T-helper 9 cell (primary cell): Measurements from ENCODE around the gene ZFHX2.

Source experiments
- DNase-seq: peaks from one replicate; pipeline ENCODE4 v3.0.0-alpha.2; 2020

Gene ZFHX2

GRCh38 chr14:23559010-23559925 lies 7.7 kb upstream of the ZFHX2 start:
- peak; percentile 72 for DNase-seq

GRCh38 chr14:23558346-23559009 lies 6.9 kb upstream of the ZFHX2 start:
- no peak for DNase-seq

GRCh38 chr14:23557946-23558345 lies 6.4 kb upstream of the ZFHX2 start:
- DNase-seq, result no peak

DNA sequence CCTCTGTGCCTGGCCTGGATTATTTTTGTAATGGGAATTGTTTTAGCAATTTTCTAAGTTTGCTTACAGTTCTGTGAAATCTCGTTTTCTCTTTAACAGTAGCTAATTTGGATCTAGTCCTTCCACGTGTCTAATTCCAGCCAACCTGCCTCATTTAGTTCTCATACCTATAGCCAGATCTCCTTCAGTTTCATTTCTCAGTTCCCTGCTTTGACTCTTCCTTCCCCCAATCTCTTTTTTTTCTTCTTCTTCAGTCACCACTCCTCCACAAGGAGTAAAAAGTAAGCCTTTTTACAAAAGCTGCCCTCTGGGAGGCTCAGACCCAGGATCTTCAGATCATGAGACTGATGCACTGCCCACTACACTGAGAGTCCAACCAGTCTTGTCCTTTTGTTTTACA lies 6.0 kb upstream of the ZFHX2 start:
- DNase-seq, result no peak

DNA sequence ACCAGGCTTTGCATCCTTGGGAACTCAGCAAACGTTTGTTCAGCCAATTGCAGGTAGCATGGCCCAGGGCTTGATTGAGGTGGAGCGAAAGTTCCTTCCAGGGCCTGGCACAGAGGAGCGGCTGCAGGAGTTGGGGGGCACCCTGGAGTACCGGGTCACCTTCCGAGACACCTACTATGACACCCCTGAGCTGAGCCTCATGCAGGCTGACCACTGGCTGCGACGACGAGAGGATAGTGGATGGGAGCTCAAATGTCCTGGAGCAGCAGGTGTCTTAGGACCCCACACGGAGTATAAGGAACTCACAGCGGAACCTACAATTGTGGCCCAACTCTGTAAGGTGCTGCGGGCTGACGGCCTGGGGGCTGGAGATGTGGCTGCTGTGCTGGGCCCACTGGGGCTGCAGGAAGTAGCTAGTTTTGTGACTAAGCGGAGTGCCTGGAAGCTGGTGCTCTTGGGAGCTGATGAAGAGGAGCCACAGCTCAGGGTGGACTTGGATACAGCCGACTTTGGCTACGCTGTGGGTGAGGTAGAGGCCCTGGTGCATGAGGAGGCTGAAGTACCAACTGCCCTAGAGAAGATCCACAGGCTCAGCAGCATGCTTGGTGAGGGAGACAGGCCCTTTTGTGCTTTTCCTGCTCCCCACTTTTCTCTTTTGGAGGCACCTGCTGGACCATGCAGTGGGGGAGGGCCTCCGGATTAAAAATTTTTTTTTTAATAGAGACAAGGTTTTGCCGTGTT lies 5.3 kb upstream of the ZFHX2 start:
- no peak for DNase-seq

GRCh38 chr14:23555882-23556699 lies 4.5 kb upstream of the ZFHX2 start, which contains the start of gene THTPA:
TSS of gene THTPA (plus strand) at chr14:23556271. CDS start at chr14:23556758, 487 bp downstream.
- peak; percentile 89 for DNase-seq

DNA sequence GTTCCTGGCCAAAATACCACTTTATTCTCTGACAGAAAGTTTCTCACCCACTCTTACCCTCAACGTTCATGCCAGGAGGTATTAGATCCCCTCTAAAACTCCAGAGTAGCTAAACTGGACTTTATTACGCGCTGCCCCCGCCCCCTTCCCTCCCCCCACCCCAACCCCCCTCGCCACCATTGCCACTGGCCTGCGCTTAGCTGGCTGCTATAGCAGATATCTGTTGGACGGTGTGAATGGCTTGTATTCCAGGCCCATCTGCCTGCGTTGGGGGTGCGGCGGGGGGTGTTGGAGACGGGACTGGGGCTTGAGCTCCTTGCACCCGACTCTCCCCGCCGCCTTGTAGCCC lies 3.9 kb upstream of the ZFHX2 start:
- DNase-seq, result no peak

- DNase-seq, result no peak
Observed at GRCh38 chr14:23550812-23551265, 726 bp downstream of the ZFHX2 start.

DNA sequence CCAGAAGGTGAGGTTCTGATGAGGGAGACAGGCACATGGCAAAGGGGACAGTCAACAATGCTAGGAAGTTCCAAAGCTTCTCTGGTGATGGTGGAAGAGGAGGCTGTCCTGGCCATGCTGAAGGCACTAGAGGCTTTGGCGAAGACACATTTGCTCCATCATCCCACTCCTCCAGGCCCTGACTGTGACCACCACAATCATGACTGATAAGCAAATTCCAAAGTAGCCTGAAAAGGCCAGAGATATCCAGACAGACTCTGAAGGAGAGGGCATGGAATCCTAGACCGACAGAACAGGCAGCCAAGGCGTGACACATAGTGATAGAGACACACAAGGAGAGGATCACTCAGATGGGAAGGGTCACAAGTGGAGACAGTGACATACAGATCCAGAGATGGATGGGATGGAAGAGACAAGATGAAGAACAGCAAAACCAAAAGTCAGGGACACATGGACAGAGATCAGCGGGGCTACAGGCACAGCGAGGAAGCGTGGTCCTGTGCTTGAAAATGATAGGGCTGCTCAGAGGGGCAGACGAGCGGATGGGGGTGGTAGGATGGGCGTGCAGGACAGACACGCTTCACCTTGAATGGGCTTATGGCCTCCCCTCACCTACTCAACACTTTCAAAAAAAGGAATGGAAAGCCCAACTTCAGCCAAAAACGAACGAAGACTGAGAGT lies 1.3 kb downstream of the ZFHX2 start:
- DNase-seq, result no peak

GRCh38 chr14:23548351-23549318 lies 2.9 kb downstream of the ZFHX2 start:
- no peak for DNase-seq

DNA sequence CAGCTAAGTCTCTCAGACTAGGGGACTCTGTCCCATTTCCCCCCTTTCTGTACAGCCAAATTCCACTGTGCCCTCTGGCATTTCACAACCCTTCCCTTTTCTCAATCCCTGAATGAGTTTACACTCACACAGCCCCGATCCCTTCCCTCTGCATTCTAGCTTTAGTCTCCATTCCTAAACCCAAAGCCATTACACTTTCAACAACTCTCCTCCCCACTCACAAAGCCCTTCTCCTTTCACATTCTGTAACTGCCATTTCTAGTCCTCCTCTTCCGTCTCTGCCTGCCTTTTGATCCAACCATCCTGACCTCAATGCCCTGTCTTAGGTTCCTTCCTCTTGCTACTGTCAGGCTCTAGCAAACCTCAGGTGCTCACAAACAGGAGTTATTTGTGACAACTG lies 3.6 kb downstream of the ZFHX2 start:
- DNase-seq, result no peak

GRCh38 chr14:23546450-23547035 lies 5.0 kb downstream of the ZFHX2 start:
- no peak for DNase-seq

GRCh38 chr14:23545740-23546365 lies 5.7 kb downstream of the ZFHX2 start:
- DNase-seq, result no peak

- DNase-seq, result no peak
Observed at GRCh38 chr14:23544511-23545447, 6.8 kb downstream of the ZFHX2 start.

DNA sequence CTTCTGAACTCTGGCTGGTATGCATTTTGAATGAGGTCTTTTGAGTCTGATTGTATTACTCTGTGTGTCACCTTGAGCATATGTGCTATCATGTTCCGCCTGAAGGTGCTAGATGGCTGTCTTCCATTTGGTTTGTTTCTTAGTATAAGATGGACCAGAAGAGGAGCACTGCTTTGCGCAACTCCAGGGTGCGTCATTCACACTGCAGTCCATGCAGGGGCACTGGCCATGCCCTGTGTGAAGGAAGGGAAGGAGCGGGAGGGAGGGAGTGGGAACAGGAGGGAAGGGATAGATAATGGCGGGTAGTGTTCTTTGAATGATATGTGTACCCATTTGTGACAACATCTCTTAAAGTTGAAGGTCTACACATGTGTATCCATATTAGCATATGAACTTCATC lies 8.2 kb downstream of the ZFHX2 start:
- no peak for DNase-seq

- DNase-seq, result no peak
Observed at GRCh38 chr14:23542261-23542660, 9.3 kb downstream of the ZFHX2 start.

DNA sequence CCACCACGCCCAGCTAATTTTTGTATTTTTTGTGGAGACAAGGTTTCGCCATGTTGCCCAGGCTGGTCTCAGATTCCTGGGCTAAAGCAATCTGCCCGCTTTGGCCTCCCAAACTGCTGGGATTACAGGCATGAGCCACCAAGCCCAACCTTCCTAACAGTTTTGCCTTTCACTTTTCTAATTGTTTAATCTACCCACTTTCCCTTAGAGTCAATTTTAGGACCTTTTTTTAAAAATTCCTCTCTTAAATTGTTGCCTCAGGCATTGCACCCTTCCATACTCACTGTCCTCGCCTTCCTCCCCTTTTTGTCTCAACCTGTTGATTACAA lies 11.5 kb downstream of the ZFHX2 start:
- DNase-seq, result no peak

DNA sequence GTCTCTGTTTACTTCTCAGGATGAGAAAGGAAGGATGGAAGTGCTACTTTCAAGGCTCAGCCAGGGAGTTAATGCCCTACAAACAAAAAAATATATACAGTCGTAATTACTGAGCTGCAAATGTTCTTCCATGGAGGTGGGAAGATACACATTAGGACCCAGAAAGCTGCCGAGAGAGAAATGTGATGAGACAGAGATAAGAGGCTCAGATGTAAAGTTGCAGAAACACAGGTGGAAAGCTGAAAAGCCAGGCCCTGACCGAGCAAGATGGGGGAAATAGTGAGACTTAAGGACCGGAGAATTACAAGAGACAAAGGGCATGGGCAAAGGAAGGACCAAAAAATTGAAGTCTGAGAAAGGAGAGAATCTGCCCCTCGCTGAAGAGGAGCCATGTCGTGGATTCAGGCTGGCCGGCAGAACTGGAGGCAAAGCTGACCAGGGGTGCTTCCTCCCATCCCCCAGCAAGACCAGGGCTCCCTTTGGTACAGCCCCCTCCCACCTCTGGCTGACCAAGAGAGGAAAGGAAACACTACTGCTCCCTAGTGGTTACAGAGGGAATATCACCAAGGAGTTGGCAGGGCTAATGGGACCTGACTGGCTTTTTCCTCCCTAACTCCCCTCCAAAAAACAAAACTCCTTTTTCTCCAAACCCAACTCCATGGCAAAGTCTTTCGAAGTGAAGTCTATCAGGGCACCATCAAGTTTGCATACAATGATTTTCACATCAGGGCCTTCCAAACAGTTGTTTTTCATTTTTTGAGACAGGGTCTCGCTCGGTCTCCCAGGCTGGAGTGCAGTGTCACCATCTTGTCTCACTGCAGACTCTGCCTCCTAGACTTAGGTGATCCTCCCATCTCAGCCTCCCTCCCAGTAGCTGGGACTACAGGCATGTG lies 12.1 kb downstream of the ZFHX2 start:
- no peak for DNase-seq
